Neuronal stem cell (in vitro differentiated cells): Measurements from ENCODE around the gene TXNL4B.
A peak's percentile ranks its signal among the peaks of the same experiment; 100 is the strongest.

ENCODE experiments used
- DNase-seq: peaks from one replicate; pipeline ENCODE4 v3.0.0-alpha.2; 2013; ENCODE audit warnings: low spot score
- H2AFZ ChIP-seq: one replicate; pipeline ENCODE4 v1.6.1; 2013; ENCODE audit warnings: mild to moderate bottlenecking, low read length, inconsistent platforms
- H2AK5ac ChIP-seq: 2 replicates; pipeline ENCODE4 v1.6.1; 2013; ENCODE audit warnings: low read depth, mild to moderate bottlenecking, inconsistent platforms, low read length, moderate library complexity, mixed read lengths
- H2BK120ac ChIP-seq: 2 replicates; pipeline ENCODE4 v1.6.1; 2013; ENCODE audit warnings: low read depth, mild to moderate bottlenecking, inconsistent platforms, low read length, moderate library complexity, mixed read lengths
- H2BK12ac ChIP-seq: one replicate; pipeline ENCODE4 v1.6.1; 2013; ENCODE audit warnings: low read length, inconsistent platforms
- H2BK15ac ChIP-seq: 2 replicates; pipeline ENCODE4 v1.6.1; 2013; ENCODE audit warnings: mild to moderate bottlenecking, low read length, inconsistent platforms, mixed read lengths
- H2BK5ac ChIP-seq: one replicate; pipeline ENCODE4 v1.6.1; 2013; ENCODE audit warnings: inconsistent platforms, mild to moderate bottlenecking, low read length, moderate library complexity
- H3K14ac ChIP-seq: one replicate; pipeline ENCODE4 v1.6.1; 2013; ENCODE audit warnings: low read length, inconsistent platforms
- H3K18ac ChIP-seq: 2 replicates; pipeline ENCODE4 v1.6.1; 2013; ENCODE audit warnings: low read length, inconsistent platforms
- H3K23ac ChIP-seq: 2 replicates; pipeline ENCODE4 v1.6.1; 2013; ENCODE audit warnings: low read depth, mild to moderate bottlenecking, mixed read lengths, low read length, inconsistent platforms; ENCODE audit not compliant: poor library complexity
- H3K27ac ChIP-seq: replicated peaks from 3 replicates; pipeline ENCODE4 v1.5.1; 2013; ENCODE audit warnings: low read length, inconsistent platforms
- H3K27me3 ChIP-seq, 3 experiments: 2 replicates each; pipeline ENCODE4 v1.6.1; 2013; ENCODE audit warnings: low read length in 3 of 3, mild to moderate bottlenecking in 2 of 3, inconsistent platforms in 1 of 3, low read depth in 1 of 3, mixed read lengths in 1 of 3, moderate library complexity in 1 of 3; ENCODE audit not compliant: control insufficient read depth in 3 of 3, insufficient read depth in 3 of 3
- H3K36me3 ChIP-seq, 2 donors: replicated peaks in 1 of 2; 2 replicates each; pipeline ENCODE4 v1.6.1; 2013; ENCODE audit warnings: low read length in 2 of 2; ENCODE audit not compliant: control insufficient read depth in 2 of 2, insufficient read depth in 2 of 2
- H3K4ac ChIP-seq: 2 replicates; pipeline ENCODE4 v1.6.1; 2013; ENCODE audit warnings: inconsistent platforms, mild to moderate bottlenecking, low read length, moderate library complexity
- H3K4me1 ChIP-seq, 2 donors: 1 replicate in 1 of 2; 2 replicates in 1 of 2; pipeline ENCODE4 v1.6.1; 2013; ENCODE audit warnings: low read length in 2 of 2, low read depth in 1 of 2; ENCODE audit not compliant: control insufficient read depth in 2 of 2, insufficient read depth in 1 of 2
- H3K4me2 ChIP-seq: one replicate; pipeline ENCODE4 v1.6.1; 2013; ENCODE audit warnings: mild to moderate bottlenecking, low read length, inconsistent platforms; ENCODE audit not compliant: insufficient read depth, poor library complexity, severe bottlenecking
- H3K4me3 ChIP-seq, 2 donors: 2 replicates each; pipeline ENCODE4 v1.5.1; 2013; ENCODE audit warnings: low read length in 2 of 2, mild to moderate bottlenecking in 2 of 2, inconsistent platforms in 1 of 2, moderate library complexity in 1 of 2
- H3K79me1 ChIP-seq: one replicate; pipeline ENCODE4 v1.6.1; 2013; ENCODE audit warnings: low read depth, mild to moderate bottlenecking, inconsistent platforms, low read length, moderate library complexity
- H3K9ac ChIP-seq: one replicate; pipeline ENCODE4 v1.6.1; 2013; ENCODE audit warnings: mild to moderate bottlenecking, low read depth, low read length, inconsistent platforms; ENCODE audit not compliant: poor library complexity
- H3K9me3 ChIP-seq, 2 donors: replicated peaks in 1 of 2; 2 replicates each; pipeline versions ENCODE3 to v1.6.1; 2013; ENCODE audit warnings: low read length in 2 of 2, mild to moderate bottlenecking in 2 of 2, inconsistent platforms in 1 of 2, low read depth in 1 of 2, mixed read lengths in 1 of 2, moderate library complexity in 1 of 2; ENCODE audit not compliant: control insufficient read depth in 2 of 2, insufficient read depth in 1 of 2
- H4K8ac ChIP-seq: one replicate; pipeline ENCODE4 v1.6.1; 2013; ENCODE audit warnings: low read depth, mild to moderate bottlenecking, inconsistent platforms, low read length, moderate library complexity
- H4K91ac ChIP-seq: one replicate; pipeline ENCODE4 v1.6.1; 2013; ENCODE audit warnings: low read length, low read depth, mild to moderate bottlenecking, inconsistent platforms; ENCODE audit not compliant: poor library complexity
- WGBS, 2 donors: extraction: QIAGEN DNeasy Blood & Tissue Kit; methylation state at CpG; one replicate each; pipeline ENCODE4 v1.1.7; 2013; ENCODE audit warnings: missing lambda C conversion rate in 2 of 2, mixed read lengths in 1 of 2; ENCODE audit not compliant: insufficient read length in 2 of 2, insufficient replicate concordance in 1 of 2; ENCODE audit errors: extremely low coverage in 2 of 2; 5-methylcytosine and 5-hydroxymethylcytosine counted together

The TXNL4B gene

GRCh38 chr16:72098936-72099335 is 5.5 kb upstream of the TXNL4B start:
- H3K4ac ChIP-seq = no peak overlapping the region
- H3K14ac ChIP-seq = no peak overlapping the region
- no peak overlapping the region for H2BK12ac ChIP-seq
- WGBS, 2 donors = no CpG with 5 or more reads among the region's 15 CpGs
- no peak overlapping the region for H2BK120ac ChIP-seq
- H3K4me2 ChIP-seq = no peak overlapping the region
- H2BK15ac ChIP-seq = no peak overlapping the region
- no peak overlapping the region for H3K9ac ChIP-seq
- no peaks in the 10 kb centered on the region for H3K27me3 ChIP-seq
- H3K18ac ChIP-seq = no peak overlapping the region
- peaks cover 66 to 83% of the 10 kb centered on the region in 2 donors for H3K36me3 ChIP-seq
- peak overlapping the region; percentile 3 for H2BK5ac ChIP-seq
- no peak overlapping the region for H4K91ac ChIP-seq
- H2AFZ ChIP-seq = no peak overlapping the region
- no peak overlapping the region for H3K27ac ChIP-seq
- H3K9me3 ChIP-seq = no peaks in the 10 kb centered on the region
- H3K23ac ChIP-seq = no peak overlapping the region
- H3K79me1 ChIP-seq = peaks cover 2% of the 10 kb centered on the region
- peaks cover 0 to 7% of the 10 kb centered on the region in 2 donors for H3K4me1 ChIP-seq
- H2AK5ac ChIP-seq = no peak overlapping the region
- H3K4me3 ChIP-seq = no peak overlapping the region
- no peak overlapping the region for H4K8ac ChIP-seq
- no peak for DNase-seq

DNA sequence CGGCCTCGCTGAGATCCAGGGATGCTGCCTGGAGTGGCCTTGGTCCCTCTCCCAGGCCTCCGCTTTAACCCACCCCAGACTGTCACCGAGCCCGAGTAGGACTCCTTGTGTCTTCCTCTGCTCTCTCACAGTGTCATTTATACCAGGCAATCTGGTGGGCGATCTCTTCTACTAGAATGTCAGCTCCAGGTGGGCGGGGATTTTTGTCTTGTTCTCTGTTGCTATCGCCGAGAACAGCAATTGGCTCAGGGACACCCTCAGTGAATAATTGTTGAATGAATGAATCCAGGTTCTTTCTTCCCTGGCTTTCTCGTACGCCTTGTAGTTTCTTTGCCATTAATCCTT is 818 bp upstream of the TXNL4B start:
- Histone ChIP-seq H3K9me3 (no peaks in the 10 kb centered on the region), H3K36me3 (peaks cover 26 to 61% of the 10 kb centered on the region in 2 donors), H3K4me3 (peak overlapping the region; percentile 93 to 98), H2BK15ac (no peak overlapping the region), H3K4me2 (peak overlapping the region; percentile 74), H3K4me1 (peaks cover 4 to 10% of the 10 kb centered on the region in 2 donors), H3K4ac (no peak overlapping the region), H3K27me3 (no peaks in the 10 kb centered on the region), H4K8ac (peak overlapping the region; percentile 25), H2AK5ac (peak overlapping the region; percentile 90), H2BK120ac (no peak overlapping the region), H3K27ac (peak overlapping the region; percentile 76), H2BK5ac (no peak overlapping the region), H2BK12ac (no peak overlapping the region), H3K79me1 (peaks cover 5% of the 10 kb centered on the region), H4K91ac (no peak overlapping the region), H3K18ac (peak overlapping the region; percentile 89), H3K23ac (peak overlapping the region; percentile 52), H3K14ac (peak overlapping the region; percentile 76), H2AFZ (peak overlapping the region; percentile 86), H3K9ac (peak overlapping the region; percentile 98)
- WGBS, 2 donors = no CpG with 5 or more reads among the region's 11 CpGs
- no peak for DNase-seq

GRCh38 chr16:72092832-72093447 is 480 bp downstream of the TXNL4B start:
- Histone ChIP-seq H2BK5ac (no peak overlapping the region), H3K4me3 (peak overlapping the region; percentile 86 to 93), H4K8ac (no peak overlapping the region), H3K18ac (peak overlapping the region; percentile 62), H3K27me3 (no peaks in the 10 kb centered on the region), H3K4me1 (peaks cover 4 to 10% of the 10 kb centered on the region in 2 donors), H3K9ac (no peak overlapping the region), H2BK120ac (no peak overlapping the region), H4K91ac (no peak overlapping the region), H2BK15ac (no peak overlapping the region), H3K4me2 (peak overlapping the region; percentile 52), H2AFZ (peak overlapping the region; percentile 84), H2BK12ac (no peak overlapping the region), H3K27ac (peak overlapping the region; percentile 67), H2AK5ac (no peak overlapping the region), H3K9me3 (no peaks in the 10 kb centered on the region), H3K14ac (no peak overlapping the region), H3K23ac (no peak overlapping the region), H3K4ac (no peak overlapping the region), H3K79me1 (peaks cover 5% of the 10 kb centered on the region), H3K36me3 (peaks cover 20 to 61% of the 10 kb centered on the region in 2 donors)
- peak; percentile 17 for DNase-seq
- no CpG with 5 or more reads among the region's 22 CpGs for WGBS, 2 donors

- Histone ChIP-seq H2BK12ac (no peak overlapping the region), H3K4ac (no peak overlapping the region), H2BK5ac (no peak overlapping the region), H3K27ac (no peak overlapping the region), H3K23ac (no peak overlapping the region), H3K9ac (no peak overlapping the region), H3K4me3 (peak overlapping the region in 1 of 2 donors; percentile 3), H4K91ac (no peak overlapping the region), H3K9me3 (no peaks in the 10 kb centered on the region), H2AFZ (no peak overlapping the region), H2BK15ac (no peak overlapping the region), H2AK5ac (no peak overlapping the region), H2BK120ac (no peak overlapping the region), H3K27me3 (no peaks in the 10 kb centered on the region), H4K8ac (no peak overlapping the region), H3K14ac (no peak overlapping the region), H3K18ac (no peak overlapping the region), H3K4me1 (peaks cover 4 to 10% of the 10 kb centered on the region in 2 donors), H3K79me1 (peaks cover 5% of the 10 kb centered on the region), H3K36me3 (peaks cover 13 to 59% of the 10 kb centered on the region in 2 donors), H3K4me2 (no peak overlapping the region)
- WGBS, 2 donors = no CpG with 5 or more reads among the region's 3 CpGs
- DNase-seq = no peak
Measured at GRCh38 chr16:72091217-72091616, 2.2 kb downstream of the TXNL4B start.
